DMS153 (cell line): ENCODE results near the gene PRDM12.

Experiments
- DNase-seq: peaks from one replicate; lab custom pipeline; 2025; lab: John Stamatoyannopoulos, UW

The PRDM12 gene

DNA sequence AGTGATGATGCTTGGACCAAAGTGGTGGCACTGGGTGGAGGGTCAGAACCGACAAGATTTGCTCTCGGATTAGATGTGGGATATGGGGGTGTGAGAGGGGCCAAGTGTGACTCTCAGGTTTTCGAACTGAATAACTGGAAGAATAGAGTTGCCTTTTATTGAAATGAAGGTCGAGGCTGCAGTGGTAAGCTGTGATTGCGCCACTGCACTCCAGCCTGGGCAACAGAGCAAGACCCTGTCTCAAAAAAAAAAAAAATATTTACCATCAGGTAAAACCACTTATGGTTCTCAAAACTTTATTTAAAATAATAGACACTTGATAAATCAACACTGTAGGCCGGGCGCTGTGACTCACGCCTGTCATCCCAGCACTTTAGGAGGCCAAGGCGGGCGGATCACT lies 56.4 kb downstream of the PRDM12 start:
- no peak for DNase-seq

DNA sequence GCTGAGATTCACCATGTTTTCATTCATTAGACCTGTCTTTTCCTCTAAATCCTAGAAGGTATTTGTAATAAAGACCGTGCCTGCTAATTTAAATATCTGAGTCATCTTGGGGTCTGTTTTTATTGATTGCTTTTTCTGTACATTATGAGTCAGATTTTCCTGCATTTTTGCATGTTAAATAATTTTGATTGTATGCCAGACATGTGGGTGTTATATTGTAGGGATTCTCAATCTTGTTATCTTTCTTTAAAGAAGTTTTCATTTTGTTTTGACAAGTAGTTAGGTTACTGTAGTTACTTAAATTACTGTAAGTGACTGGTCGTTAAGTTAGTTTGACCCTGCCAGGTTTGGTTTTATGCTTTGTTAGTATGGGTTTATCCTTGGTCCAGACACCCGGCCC lies 64.3 kb downstream of the PRDM12 start:
- no peak for DNase-seq

DNA sequence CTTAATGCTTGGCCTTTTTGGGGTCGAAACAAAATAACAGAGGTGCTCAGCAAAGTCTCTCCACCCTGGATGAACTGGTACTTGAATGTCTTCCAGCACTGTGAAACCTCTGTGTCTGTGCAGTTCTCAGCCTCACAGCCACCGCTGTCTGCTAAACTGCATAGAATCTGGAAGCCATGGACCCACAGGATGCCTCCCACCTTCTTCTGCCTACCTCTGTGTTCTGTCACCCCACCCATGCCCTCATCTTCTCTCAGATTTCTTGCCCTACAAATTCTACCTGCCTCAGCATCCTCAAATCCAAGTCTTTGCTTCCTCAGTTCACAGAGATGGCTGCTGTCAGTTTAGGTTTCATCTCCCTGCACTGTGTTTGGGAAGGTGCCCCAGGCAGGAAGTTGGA lies 64.8 kb downstream of the PRDM12 start:
- no peak for DNase-seq

DNA sequence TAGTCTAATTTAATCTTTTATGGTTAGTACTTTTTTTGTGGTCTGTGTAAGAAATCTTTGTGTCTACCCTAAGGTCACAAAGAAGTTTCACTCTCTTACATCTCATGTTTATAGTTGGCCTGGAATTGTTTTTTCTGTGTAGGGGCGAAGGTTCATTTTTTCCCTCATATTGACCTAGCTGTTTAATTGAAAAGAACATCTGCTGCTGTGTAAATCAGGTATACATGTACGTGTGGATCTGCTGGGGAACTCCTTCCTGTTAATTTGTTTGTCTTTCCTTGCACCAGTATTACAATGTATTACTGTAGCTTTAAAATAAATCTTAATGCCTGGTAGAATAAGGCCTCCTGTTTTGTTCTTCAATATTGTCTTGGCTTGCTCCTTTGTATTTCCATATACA lies 67.0 kb downstream of the PRDM12 start:
- peak; percentile 94 for DNase-seq

DNA sequence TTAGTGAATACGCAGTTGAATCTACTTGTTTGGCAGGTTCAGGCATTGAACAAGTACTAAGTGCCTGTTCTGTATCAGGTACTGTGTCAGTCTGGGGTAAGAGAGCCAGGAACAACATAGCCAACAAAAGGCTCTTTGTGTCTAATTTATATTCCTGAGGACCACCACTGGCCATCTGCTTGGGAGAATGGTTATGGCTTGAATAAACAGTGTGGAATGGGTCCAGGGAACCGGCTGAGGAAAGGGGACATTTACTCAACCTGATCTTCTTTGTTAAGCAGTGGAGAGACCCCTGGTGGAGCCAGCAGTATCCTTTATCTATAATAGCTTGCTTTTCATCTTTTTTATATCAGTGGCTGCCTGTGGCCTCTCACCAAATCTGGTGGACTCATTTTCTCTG lies 67.7 kb downstream of the PRDM12 start:
- DNase-seq, result peak; percentile 59
